Suppressor macrophage treated with lipopolysaccharide for 4 hours (primary cell): ENCODE data around the gene SOX30.

ENCODE experiments used
- DNase-seq: peaks from one replicate; pipeline ENCODE4 v3.0.0-alpha.2; 2020

Gene SOX30

DNA sequence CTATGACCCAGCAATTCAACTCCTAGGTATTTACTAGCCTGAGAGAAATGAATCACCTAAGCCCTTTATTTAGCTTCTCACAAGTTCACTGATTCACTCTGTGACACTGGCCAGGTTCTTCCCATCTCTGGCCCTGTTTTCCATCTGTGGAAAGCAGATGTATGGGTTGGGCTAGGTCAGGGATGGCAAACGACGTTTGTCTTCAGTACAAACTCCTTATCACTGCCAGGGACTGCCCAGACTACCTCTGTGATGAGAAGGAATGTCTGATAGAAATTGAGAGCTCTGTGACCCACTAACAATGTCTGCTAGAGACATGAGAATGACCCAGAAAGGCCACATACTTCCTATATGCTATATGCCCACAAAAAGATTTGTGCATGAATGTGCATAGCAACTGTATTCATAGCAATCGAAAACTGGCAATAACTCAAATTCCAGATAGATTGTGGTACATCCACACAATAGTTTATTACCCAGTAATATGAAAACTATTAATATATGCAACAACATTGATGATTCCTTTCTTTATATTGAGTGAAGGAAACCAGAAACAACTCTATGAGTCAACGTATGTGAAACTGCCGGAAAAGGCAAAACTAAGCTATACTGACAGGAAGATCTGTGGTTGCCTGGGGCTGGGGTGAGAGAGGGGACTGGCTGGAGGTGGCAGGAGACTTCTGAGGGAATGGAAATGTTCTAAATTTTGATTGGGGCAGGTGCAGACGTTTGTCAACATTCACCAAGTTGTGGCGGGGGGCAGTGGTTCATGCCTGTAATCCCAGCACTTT lies 44.7 kb downstream of the SOX30 start:
- DNase-seq, result peak; percentile 57

DNA sequence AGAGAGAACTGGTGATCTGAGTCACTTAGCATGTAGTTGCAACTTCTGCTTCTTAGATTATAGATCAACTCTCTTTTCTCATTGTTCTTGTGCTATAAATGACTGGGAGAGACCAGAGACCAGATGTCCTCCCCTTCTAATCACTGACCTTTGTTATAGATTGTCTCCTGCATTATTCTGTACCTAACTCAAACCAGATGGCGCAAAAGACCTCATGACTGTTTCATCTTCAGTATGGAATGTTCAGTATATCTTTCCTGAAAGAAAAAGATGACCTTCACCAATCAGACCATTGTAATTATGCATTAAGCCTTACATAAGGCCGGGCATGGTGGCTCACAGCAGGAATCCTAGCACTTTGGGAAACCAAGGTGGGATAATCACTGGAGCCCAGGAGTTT lies 46.2 kb downstream of the SOX30 start:
- DNase-seq, result no peak

DNA sequence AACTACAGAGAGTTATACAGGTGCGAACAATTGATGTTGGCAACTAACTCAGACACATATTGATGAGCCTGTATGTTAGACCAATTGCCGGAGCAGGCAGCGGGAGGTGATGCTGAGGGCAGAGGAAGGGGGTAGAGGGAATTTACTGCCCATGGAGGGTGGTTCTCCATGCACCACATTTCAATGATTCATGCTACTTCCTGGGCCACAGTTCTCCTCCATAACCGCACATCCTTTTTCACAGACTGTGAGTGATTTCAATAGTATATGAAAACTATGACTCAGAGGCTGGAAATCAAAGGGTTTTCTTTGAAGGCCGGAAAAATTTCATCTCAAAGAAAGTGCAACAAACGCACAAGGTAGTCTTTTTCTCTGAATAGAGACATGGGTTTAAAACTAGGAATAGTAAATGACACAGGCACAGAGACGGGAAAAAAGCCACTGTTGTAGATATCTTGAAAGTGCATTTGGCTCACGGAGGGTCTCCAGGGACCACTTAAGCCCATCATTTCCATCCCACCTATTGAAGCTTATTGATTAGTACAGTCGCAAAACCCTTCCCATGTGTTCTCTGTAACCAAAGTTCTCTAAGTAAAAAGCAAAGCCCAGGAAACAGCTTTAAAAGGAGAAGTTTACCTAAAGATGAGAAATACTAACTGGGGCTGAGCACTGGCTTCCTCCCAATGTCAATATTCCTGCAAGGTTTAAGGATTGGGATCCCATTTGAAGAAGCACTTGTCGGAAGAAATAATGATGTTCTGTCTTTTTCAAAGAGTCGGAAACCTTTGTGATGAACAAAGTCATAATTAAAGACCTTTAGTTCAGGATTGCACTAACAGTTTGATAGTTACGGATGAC lies 48.7 kb downstream of the SOX30 start:
- peak; percentile 92 for DNase-seq

DNA sequence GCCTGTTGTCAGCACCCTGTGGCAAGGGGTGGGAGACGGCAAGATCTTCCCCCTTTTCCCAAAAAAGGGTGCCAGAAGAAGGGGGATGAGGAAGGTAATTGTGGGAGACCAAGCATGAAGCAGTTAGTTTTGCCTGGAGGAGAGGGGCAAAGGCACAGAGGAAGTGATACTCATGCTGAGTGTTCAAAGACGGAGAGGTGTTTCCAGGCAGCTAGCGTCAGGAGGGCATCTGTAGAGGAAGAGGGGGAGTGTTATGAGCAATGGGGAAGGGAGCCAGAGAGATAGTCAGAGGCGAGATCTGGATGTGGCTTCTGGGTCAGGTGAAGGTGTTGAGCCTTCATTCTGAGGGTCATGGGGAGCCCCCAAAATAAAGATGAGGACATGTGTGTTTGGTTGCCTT lies 49.7 kb downstream of the SOX30 start:
- no peak for DNase-seq

DNA sequence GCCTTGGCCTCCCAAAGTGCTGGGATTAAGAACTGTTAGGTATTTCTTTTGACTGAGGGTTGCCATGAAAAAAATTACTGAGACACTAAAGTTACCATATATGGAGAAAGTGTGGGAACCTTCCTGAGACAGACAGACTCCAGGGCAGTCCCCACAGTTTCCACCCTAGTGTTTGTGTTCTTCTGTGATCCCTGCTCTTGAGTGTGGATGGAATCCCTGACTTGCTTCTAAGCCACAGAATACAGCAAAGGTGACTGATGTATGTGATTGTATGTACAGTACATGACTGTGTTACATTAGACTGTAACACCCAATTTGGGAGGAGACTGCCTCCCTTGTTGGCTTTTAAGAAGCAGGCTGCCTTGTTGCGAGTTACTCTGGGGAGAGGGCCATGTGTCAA lies 52.0 kb downstream of the SOX30 start:
- no peak for DNase-seq

DNA sequence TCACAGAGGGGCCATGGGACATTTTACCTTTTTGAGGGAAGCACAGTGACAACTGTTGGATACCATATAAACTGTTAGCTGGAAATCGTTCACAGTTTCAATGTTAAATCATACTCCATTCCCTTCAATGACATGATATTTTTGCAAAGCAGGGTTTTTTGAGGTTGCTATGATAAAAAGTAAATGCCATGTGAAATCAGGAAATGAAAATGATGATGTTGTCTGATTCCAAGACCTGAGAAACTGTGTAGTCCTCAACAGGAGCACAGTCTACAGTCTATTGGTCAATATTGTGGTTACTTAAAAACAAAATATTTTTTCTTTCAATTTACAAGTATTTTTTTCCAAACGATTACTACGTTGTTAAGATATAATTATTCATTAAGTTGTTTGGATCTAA lies 52.7 kb downstream of the SOX30 start:
- peak; percentile 82 for DNase-seq

DNA sequence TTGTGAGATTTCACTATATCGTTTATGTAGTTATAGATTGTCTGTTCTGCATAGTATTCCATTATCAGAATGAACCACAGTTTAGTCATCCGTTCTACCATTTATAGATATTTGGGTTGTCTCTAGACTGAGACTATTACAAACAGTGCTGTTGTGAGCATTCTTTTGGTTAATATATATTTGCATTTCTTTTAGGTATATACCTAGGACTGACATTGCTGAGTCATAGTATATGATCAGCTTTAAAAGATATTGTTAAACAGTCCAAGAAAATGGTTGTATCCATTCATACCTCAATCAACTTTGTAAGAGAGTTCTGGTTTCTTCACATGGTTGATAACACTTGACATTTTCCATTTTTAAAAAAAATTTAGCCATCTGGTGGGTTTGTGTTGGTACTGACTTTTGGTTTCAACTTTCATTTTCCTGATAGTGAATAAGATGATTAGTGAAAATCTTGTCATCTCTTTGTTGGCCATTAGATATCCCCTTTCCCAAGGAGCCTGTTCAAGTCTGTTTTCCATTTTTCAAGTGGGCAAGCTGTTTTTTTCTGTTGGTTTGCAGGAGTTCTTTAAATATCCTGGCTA lies 53.8 kb downstream of the SOX30 start:
- DNase-seq, result peak; percentile 46

DNA sequence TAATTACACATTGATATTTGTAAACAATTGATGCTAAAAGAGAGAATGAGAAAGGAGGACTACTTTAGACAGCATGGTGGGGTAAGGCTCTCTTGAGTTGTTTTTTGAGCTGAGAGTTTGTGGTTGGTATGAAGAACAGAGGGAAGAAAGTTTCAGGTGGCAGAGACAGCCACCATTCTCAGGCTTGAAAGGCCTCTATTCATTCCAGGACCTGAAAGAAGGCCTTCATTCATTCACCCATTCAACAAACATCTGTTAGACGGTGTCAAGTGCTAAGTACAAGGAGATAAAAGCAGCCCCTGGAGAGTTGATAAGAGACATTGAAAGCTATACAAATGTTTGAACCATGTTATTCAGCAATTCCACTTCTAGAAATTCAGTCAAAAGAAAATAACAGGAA lies 55.0 kb downstream of the SOX30 start:
- no peak for DNase-seq

DNA sequence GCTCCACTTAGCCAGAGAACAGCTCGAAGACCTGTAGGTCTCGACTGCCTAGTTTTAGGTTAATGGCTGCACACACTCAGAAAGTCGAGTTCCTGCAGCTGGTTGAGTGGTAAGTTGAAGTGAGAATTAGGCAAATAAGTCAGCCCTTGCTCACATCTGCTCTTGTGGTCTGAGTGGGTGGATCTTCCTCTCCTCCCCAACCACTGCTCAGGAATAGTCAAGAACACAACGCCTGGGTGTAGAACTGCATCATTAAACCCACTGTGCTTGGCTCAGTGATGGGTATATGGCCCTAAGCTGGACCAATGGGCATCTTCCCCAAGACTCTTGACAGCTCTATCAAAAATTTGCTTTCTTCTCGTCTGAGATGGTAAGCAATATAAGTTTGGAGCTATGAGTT lies 55.8 kb downstream of the SOX30 start:
- DNase-seq, result peak; percentile 85

DNA sequence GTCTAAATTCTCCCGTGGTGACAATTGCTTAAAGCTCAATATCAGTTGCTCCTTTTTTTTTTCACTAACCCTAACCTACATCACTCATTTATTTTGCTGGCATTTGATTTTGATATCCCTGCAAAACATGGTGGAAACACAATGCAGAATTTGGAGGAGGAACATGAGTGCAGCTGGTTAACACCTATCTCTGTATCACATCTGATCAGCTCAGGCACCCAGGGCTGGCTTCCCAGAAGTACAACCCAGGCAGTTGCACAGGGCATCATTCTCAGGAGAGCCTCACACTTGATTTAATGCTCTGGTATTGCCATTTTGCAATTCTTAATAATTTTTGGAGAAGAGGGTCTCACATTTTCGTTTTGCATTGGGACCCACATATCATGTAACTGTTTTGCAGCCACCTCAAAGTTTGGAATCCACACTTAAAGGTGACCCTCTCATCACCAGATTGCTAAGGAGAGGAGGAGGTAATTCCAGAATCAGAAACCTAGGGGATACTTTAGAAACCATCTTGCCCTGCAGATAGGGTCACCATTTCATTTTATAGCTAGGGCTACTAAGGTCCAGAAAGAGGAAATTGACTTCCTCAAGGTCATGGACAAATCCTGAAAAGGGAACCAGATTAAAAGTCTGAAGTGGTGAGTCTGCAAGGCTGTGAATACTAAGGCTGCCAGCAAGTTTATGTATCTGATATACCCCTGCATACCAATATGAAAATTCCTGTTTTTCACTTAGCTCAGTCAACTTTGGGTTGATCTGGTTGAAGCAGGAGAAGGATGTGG lies 57.4 kb downstream of the SOX30 start:
- peak; percentile 75 for DNase-seq

DNA sequence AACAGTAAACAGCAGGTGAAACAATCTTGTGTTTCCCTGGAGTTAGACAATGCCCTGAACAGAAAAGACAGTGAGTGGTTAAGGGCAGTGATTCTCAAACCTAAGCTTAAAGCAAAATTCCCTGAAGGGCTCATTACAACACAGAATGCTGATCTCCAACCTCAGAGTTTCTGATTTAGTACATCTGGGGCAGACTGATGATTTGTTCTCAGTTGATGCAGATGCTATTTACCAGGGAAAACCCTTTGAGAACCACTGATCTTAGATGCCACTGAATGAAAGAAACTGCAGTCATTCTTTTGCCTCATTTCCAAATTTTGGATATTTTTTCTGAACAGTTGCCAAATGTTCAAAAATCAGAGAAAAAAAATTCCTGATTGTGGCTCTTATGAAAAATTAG lies 58.0 kb downstream of the SOX30 start:
- DNase-seq, result peak; percentile 79

DNA sequence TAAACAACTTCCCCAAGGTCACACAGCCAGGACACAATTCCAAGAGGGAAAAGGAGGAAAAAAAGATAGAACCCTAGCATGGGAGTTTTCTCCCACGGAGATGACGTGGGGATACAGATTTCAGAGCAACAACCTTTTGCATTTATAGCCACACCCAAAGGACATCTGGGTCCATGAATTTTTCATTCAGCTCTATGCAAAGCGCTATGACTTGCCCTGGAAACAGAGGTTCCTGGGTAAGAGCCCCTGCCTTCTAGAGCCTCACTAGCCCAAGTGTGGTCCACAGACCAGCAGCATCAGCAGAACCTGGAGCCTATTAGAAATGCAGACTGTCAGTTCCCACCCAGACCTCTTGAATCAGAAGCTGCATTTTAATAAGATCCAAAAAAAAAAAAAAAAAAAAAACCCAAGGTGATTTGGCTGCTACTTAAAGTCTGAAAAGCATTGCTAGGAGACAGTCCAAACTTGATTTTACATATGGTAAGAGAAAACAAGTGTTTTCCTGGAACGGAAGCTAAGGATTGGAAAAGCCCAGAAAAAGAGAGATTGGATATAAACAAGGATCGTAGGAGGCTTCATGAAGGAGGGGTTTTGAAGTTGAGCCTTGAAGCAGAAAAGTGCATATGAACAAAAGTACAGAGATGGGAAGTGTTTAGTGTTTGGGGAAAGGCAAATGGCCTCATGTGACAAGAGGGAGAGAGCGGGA lies 59.0 kb downstream of the SOX30 start:
- no peak for DNase-seq

DNA sequence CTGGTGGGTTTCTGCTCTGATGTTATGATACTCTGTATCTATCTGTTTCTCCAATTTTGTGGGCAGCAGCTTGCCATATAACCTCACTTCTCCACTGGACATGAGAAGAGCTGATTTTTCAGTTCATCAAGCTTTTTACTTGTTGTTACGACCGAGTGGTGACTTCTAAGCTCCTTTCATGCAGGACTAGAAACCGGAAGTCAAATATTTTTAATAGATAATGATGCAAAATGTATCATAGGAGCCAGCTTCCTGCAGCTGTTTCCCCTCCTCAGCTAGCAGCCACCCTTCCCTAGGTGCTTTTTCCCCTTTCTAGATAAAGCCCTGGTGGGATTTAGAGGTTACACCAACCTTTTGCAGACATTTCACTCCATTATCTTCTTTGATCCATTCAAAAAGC lies 59.6 kb downstream of the SOX30 start:
- DNase-seq, result peak; percentile 43

DNA sequence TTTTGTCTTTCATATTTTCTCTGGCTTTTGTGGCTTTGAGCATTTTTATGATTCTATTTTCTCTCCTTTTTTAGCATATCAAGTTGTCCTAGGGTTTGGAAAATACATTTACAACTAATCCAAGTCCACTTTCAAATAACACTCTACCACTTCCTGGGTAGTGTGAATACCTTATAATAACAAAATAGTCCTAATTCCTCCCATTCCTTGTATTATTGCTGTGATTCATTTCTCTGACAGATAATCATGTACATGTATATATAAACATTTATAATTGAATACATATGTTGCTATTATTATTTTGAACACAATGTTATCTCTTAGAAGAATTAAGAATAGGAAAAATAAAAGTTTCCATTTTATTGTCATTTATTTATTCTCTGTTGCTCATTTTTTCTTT lies 61.8 kb downstream of the SOX30 start:
- no peak for DNase-seq

DNA sequence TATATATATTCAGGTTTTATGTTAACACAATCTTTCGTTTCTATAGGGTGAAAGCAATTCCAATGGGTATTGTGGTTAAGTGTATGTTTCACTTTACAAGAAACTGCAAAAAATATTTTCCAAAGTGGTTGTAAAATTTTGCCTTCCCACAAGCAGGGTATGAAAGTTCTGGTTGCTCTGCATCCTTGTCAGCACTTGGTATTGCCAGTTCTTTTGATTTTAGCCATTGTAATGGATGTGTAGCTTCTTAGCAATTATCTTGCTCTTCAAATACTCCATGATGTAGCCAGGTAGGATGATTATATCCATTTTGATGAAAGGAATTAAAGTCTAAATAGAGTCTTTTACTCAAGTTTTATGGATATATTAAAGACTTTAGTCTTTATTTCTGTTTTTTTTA lies 67.6 kb downstream of the SOX30 start:
- no peak for DNase-seq

DNA sequence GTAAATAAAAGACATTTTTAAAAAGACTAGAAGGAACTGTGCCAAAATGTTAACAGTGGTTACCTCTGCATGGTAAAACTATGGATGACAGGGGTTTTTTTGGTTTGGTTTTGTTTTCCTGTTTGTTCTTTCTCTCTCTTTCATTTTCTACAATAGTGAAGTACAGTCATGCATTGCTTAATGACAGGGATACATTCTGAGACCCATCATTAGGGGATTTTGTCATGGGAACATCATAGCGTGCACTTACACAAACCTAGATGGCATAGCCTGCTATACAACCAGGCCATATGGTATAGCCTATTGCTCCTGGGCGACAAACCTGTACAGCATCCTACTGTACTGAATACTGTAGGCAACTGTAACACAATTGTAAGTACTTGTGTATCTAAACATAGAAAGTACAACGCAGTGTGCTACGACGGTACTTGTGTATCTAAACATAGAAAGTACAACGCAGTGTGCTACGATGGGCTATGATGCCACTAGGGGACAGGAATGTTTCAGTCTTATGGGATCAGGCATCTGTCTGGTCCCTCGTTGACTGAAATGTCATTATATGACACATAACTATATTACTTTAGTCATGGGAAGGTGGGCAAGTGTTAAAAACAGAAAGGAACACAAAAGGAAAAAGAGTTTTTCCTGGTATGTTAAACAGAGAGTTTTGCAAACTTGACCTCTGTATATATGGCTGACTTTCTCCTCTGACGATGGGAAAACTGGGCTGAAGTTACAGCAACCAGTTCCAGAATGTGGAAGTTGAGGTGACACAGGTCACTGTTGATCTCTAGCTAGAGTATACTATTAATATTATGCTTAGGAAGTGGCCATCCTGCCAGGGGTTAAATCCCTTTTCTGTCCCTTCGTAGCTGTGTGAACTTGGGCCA lies 69.3 kb downstream of the SOX30 start:
- peak; percentile 86 for DNase-seq

DNA sequence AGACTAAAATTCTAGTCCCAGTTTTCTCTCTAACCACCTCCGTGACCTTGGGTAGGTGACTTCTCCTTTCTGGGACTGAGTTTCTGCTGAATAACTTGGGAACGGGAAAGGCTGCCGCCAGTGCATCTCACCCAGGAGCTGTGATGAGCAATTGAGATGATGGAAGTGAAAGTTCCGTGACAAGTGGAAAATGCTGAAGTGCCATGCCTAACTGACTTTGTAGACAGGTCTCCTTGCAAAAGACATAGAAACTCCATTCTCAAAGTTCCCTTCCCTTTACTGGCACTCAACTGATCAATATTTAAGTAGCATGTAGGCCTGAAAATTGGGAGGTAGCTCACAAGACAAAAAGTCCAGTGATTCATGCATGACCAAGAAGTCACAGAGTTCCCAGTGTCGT lies 70.3 kb downstream of the SOX30 start:
- DNase-seq, result peak; percentile 89

DNA sequence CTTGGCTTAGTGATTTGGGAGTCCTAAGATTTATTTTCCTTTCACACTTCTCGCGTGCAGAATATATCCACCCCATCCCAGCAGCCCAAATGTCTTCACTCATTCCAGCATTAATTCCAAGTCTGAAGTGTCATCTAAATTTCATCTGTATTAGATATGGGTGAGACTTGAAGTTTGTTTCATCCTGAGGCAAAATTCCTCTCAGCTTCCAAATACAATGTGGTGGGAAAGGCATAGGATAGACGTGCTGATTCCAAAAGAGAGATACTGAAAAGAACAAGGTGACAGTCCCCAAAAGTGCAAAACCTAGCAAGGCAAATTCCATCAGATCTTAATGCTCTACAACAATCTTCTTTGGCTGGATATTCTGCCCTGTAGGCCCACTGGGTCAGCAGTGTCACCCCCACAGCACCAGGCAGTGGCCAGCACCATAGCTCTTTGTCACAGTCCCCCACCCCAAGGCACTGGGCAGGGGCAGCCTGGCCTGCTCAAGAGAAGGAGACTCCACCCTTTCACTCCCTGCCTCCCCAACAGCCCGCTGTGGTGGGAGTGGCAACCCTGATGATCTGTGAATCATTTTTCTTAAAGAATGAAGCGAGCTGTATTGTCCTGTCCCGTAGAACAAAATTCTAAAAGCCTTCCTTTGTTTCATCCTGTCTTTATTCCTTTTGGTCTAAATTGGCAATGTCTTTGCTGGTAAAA lies 74.0 kb downstream of the SOX30 start:
- DNase-seq, result no peak

DNA sequence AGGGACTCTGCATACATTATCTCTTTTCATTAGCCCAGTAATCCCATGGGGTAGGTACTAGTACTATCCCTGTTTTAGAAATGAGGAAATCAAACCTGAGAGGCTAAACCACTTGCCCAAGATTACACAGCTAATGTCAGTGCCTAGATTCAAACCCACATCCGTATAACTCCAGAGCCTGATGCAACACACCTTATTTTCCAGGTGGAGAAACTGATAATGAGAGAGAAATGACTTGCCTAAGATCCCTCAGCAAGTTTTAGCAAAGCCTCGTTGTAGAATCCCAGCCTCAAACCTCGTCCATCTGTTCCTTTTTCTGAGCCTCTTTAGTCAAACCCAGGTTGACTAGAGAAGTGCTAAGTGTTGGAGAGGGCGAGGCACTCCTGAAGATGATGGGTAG lies 75.6 kb downstream of the SOX30 start:
- no peak for DNase-seq
